GM15510 (cell line): Measurements from ENCODE around the gene RNF220.

ENCODE experiments used
- POLR2A ChIP-seq: IDR thresholded peaks from 3 replicates; pipeline ENCODE4 v1.6.1; 2011; ENCODE audit warnings: borderline replicate concordance; ENCODE audit not compliant: insufficient read length; ENCODE audit errors: extremely low read depth

The RNF220 gene

GRCh38 chr1:44405031-44405797 lies at the start of gene RNF220:
TSS of gene RNF220 (plus strand) at chr1:44405255.
- TF ChIP-seq POLR2A = no peak

GRCh38 chr1:44355582-44356305 lies 49.3 kb upstream of the RNF220 start:
- TF ChIP-seq POLR2A = no peak

- no peak for TF ChIP-seq POLR2A
Measured at GRCh38 chr1:44357710-44358109, 47.3 kb upstream of the RNF220 start.

GRCh38 chr1:44359234-44359935 lies 45.7 kb upstream of the RNF220 start:
- TF ChIP-seq POLR2A = no peak

GRCh38 chr1:44361478-44361877 lies 43.6 kb upstream of the RNF220 start:
- TF ChIP-seq POLR2A = no peak

GRCh38 chr1:44366371-44366975 lies 38.6 kb upstream of the RNF220 start:
- no peak for TF ChIP-seq POLR2A

- TF ChIP-seq POLR2A = no peak
Measured at GRCh38 chr1:44367944-44368343, 37.1 kb upstream of the RNF220 start.

- TF ChIP-seq POLR2A = no peak
Measured at GRCh38 chr1:44368471-44369151, 36.4 kb upstream of the RNF220 start.

GRCh38 chr1:44371206-44371605 lies 33.8 kb upstream of the RNF220 start:
- no peak for TF ChIP-seq POLR2A

GRCh38 chr1:44375547-44375946 lies 29.5 kb upstream of the RNF220 start:
- no peak for TF ChIP-seq POLR2A

GRCh38 chr1:44377925-44378784 lies 26.9 kb upstream of the RNF220 start:
- no peak for TF ChIP-seq POLR2A

- TF ChIP-seq POLR2A = no peak
Measured at GRCh38 chr1:44380666-44381177, 24.3 kb upstream of the RNF220 start.

GRCh38 chr1:44388551-44388950 lies 16.5 kb upstream of the RNF220 start:
- no peak for TF ChIP-seq POLR2A
